Esophagus muscularis mucosa (tissue), 4 donors: Measurements from ENCODE around the gene FRMD4A. TPM values are rescaled to one million over a fixed set of nuclear protein-coding genes. Genes with fewer than 3 reads are reported as not detected.
"Not testable (repeated sequence)": the region's sequence is repeated elsewhere in the genome, so short reads cannot be mapped to it uniquely, and the experiment has no call there.

Experiments used
- DNase-seq: peaks from one replicate; pipeline ENCODE4 v3.0.0-alpha.2; 2017; ENCODE audit errors: extremely low spot score
- H3K27ac ChIP-seq, 4 donors: fragments of 200-600 bp; sonication (generic); replicated peaks in 1 of 4; 1 replicate in 3 of 4; 2 replicates in 1 of 4; pipeline ENCODE4 v1.5.1; 2016 to 2019; ENCODE audit warnings: mild to moderate bottlenecking in 1 of 4
- H3K27me3 ChIP-seq, 4 donors: fragments of 200-600 bp; sonication (generic); one replicate each; pipeline versions ENCODE4 v1.5.1 to v1.6.0; 2016 to 2019
- H3K36me3 ChIP-seq, 4 donors: fragments of 200-600 bp; sonication (generic); one replicate each; pipeline ENCODE4 v1.5.1; 2016 to 2019
- H3K4me1 ChIP-seq, 4 donors: fragments of 200-600 bp; sonication (generic); one replicate each; pipeline ENCODE4 v1.5.1; 2016 to 2019
- H3K4me3 ChIP-seq, 4 donors: fragments of 200-600 bp; sonication (generic); 1 replicate in 2 of 4; 2 replicates in 2 of 4; pipeline ENCODE4 v1.5.1; 2016 to 2019; ENCODE audit warnings: mild to moderate bottlenecking in 4 of 4, moderate library complexity in 1 of 4
- H3K9me3 ChIP-seq, 4 donors: fragments of 200-600 bp; sonication (generic); 1 replicate in 3 of 4; 2 replicates in 1 of 4; pipeline ENCODE4 v1.5.1; 2016 to 2019
- EP300 ChIP-seq: sonication (generic); formaldehyde crosslinking; IDR thresholded peaks from one replicate; pipeline ENCODE4 v1.6.1; 2017; ENCODE audit warnings: antibody characterized with exemption
- POLR2A ChIP-seq: fragments of 450-650 bp; IDR thresholded peaks from one replicate; pipeline ENCODE4 v1.6.1; 2017; ENCODE audit warnings: antibody characterized with exemption, moderate library complexity, mild to moderate bottlenecking, low read depth
- POLR2AphosphoS5 ChIP-seq, 2 donors: sonication (generic); formaldehyde crosslinking; IDR thresholded peaks; one replicate each; pipeline ENCODE4 v1.6.1; 2017; ENCODE audit warnings: antibody characterized with exemption in 2 of 2
- WGBS: methylation state at CpG from one replicate; pipeline ENCODE4 v1.1.5; 2018; 5-methylcytosine and 5-hydroxymethylcytosine counted together
- intact Hi-C: fragments of 100-400 bp; cut with DNase I; formaldehyde crosslinking; loops from one replicate; pipeline ENCODE4 v1.15.1; 2023
- total RNA-seq, 4 donors: library from RNA; depleted of rRNA; stranded (reverse); fragments of >200 nt; gene quantifications; one replicate each; pipeline versions ENCODE4 v1.1.0 to v1.2.1, GENCODE V29; 2016
- TF ChIP-seq, protein P1 (sequence below), 3 experiments: fragments of 200-600 bp in 2 of 3; fragments of 450-650 bp in 1 of 3; sonication (generic) in 2 of 3; IDR thresholded peaks; one replicate each; pipeline ENCODE4 v1.5.1; 2017 to 2019; ENCODE audit warnings: antibody characterized with exemption in 3 of 3, mild to moderate bottlenecking in 2 of 3, moderate library complexity in 1 of 3

Gene FRMD4A
- total RNA-seq, 4 donors from 2014 or later: 17.0 to 28.8 (median 21.8) TPM

DNA sequence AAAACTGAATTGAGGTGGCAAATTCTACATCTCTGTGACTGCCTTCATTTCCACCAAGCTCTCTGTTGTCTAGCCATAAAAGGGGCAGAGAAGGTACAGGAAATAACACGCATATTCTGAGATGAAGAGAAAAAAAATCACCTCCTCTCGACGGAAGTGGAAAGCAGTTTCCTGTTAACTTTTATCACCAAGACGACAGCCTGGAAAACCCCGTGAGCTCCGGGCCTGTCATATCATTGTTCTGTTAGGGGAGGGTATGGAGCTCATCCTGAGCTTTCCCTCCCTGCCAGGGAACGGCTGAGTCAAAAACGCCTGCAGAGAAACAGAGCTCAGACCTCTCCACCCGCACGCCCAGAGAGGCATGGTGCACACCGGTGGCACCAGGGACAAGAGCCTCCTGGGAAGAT is 543.7 kb downstream of the FRMD4A start:
- WGBS: 51% methylated on average over 11 of the region's 11 CpGs
- Histone ChIP-seq H3K4me3 (no peak overlapping the region), H3K27ac (peak overlapping the region; percentile 49 to 72 (median 61)), H3K4me1 (peaks cover 28 to 34% (median 31%) of the 10 kb centered on the region in 4 donors), H3K9me3 (no peaks in the 10 kb centered on the region), H3K36me3 (peaks cover 0 to 11% (median 5%) of the 10 kb centered on the region in 4 donors), H3K27me3 (no peaks in the 10 kb centered on the region)
- intact Hi-C loops: loop anchor here (2.0 to 10.0 kb wide), 2 partner anchors 408 to 690 kb away; no protein-coding TSS in a partner anchor
- DNase-seq: no peak
- no peak for TF ChIP-seq POLR2A
- peak in 1 of 2 donors; percentile 12 for TF ChIP-seq POLR2AphosphoS5 (IDR thresholded peaks at IDR 0.05)

DNA sequence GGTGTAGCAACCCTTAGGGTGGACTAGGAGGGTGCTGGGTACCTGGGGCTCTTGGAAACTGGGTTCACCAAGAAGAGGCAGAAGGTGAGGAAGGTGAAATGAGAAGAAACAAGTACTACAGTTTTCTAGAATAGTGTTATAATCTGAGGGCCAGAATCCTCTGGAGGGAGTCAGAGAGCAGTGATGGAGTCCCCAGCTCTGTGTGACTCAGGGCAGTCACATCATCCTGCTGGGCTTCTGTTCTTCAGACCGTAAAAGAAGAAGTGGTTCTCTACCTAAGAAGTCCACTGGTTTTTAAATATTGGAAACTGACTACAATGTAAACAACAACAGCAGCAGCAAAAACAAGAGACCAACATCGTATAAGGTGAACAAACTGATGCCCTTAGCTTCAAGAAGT is 546.7 kb downstream of the FRMD4A start:
- intact Hi-C loops: loop anchor here (10.0 kb wide), 1 partner anchor 411 kb away; no protein-coding TSS in a partner anchor
- TF ChIP-seq POLR2AphosphoS5 (IDR thresholded peaks at IDR 0.05) (no peak), EP300 (no peak), POLR2A (no peak)
- TF ChIP-seq, protein P1, sequence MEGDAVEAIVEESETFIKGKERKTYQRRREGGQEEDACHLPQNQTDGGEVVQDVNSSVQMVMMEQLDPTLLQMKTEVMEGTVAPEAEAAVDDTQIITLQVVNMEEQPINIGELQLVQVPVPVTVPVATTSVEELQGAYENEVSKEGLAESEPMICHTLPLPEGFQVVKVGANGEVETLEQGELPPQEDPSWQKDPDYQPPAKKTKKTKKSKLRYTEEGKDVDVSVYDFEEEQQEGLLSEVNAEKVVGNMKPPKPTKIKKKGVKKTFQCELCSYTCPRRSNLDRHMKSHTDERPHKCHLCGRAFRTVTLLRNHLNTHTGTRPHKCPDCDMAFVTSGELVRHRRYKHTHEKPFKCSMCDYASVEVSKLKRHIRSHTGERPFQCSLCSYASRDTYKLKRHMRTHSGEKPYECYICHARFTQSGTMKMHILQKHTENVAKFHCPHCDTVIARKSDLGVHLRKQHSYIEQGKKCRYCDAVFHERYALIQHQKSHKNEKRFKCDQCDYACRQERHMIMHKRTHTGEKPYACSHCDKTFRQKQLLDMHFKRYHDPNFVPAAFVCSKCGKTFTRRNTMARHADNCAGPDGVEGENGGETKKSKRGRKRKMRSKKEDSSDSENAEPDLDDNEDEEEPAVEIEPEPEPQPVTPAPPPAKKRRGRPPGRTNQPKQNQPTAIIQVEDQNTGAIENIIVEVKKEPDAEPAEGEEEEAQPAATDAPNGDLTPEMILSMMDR (IDR thresholded peaks at IDR 0.05): no peak
- DNase-seq: no peak
- no peak overlapping the region for H3K27ac ChIP-seq
- WGBS: 92% methylated on average over 2 of the region's 2 CpGs
- no peaks in the 10 kb centered on the region for H3K9me3 ChIP-seq
- no peak overlapping the region for H3K4me3 ChIP-seq
- H3K27me3 ChIP-seq: no peaks in the 10 kb centered on the region
- H3K36me3 ChIP-seq: peaks cover 0 to 4% (median 0%) of the 10 kb centered on the region in 4 donors
- peaks cover 21 to 22% (median 21%) of the 10 kb centered on the region in 4 donors for H3K4me1 ChIP-seq

DNA sequence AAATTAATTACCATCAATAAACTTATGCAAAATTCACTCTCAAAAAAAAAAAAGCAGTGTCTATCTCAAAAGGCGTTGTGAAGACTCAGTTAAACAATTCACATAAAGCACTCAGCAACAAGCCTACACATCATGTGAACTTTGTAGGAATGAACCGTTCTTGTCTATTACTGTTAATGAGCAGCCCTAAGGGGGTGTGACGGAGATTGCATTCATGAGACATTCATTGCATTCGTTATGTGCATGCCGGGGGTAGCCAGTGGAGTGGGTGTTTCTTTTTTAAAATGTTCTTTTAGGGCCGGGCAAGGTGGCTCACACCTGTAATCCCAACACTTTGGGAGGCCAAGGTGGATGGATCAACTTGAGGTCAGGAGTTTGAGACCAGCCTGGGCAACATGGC is 551.0 kb downstream of the FRMD4A start:
- peaks cover 0 to 15% (median 6%) of the 10 kb centered on the region in 4 donors for H3K4me1 ChIP-seq
- intact Hi-C loops: loop anchor here (2.0 to 10.0 kb wide), 2 partner anchors 167 to 415 kb away; no protein-coding TSS in a partner anchor
- no peak for TF ChIP-seq POLR2A
- TF ChIP-seq EP300: no peak
- no peaks in the 10 kb centered on the region for H3K27me3 ChIP-seq
- over 99% methylated on average over 5 of the region's 6 CpGs for whole genome bisulfite sequencing
- no peak overlapping the region for H3K27ac ChIP-seq
- no peaks in the 10 kb centered on the region for H3K9me3 ChIP-seq
- no peak overlapping the region for H3K4me3 ChIP-seq
- DNase-seq: no peak
- peaks cover 0 to 4% (median 0%) of the 10 kb centered on the region in 4 donors for H3K36me3 ChIP-seq

DNA sequence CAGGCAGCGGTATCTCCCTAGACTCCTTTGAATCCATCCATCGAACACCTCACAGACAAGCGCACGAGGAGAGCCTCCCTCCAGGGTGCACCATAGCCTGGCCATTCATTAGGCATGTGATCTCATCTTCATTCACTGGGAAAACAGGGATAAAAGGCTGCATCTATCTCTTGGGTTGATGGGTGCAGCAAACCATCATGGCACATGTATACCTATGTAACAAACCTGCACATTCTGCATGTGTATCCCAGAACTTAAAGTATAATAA is 552.1 kb downstream of the FRMD4A start:
- intact Hi-C loops: loop anchor here (1.0 to 2.0 kb wide), 2 partner anchors 119 to 166 kb away; no protein-coding TSS in a partner anchor
- not testable (repeated sequence) for H3K36me3 ChIP-seq, H3K9me3 ChIP-seq, H3K4me3 ChIP-seq, H3K27me3 ChIP-seq, H3K27ac ChIP-seq, DNase-seq
- 96% methylated on average over 4 of the region's 4 CpGs for whole genome bisulfite sequencing
- H3K4me1 ChIP-seq: peaks cover 0 to 17% (median 8%) of the 10 kb centered on the region in 4 donors

DNA sequence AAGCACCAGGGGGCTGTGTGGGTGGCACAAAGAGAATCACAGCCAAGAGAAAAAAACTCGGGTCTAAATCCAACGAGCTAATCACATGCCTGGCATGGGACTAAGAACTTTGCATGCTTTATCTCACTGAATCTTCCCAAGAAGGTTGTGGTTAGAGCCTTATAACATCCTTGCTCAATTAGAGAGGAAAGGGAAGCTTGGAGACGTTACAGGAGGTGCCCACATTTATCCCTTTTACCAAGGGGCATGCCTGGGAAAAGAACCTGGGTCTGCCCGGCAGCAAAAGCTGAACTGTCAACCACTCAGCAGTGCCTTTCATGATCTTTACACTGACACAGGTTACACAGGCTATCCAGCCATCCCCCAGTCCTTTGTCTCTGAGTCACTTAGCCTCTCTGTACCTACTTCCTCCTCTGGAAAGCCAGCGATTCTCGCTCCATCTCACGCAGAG is 553.8 kb downstream of the FRMD4A start:
- TF ChIP-seq POLR2A (no peak), EP300 (no peak), POLR2AphosphoS5 (IDR thresholded peaks at IDR 0.05) (no peak)
- TF ChIP-seq, protein P1 (IDR thresholded peaks at IDR 0.05): no peak
- H3K9me3 ChIP-seq: no peaks in the 10 kb centered on the region
- H3K27ac ChIP-seq: no peak overlapping the region
- intact Hi-C loops: no loop called here
- no peak for DNase-seq
- H3K36me3 ChIP-seq: peaks cover 0 to 4% (median 0%) of the 10 kb centered on the region in 4 donors
- H3K4me3 ChIP-seq: no peak overlapping the region
- H3K4me1 ChIP-seq: peaks cover 0 to 19% (median 9%) of the 10 kb centered on the region in 4 donors
- WGBS: 60% methylated on average over 6 of the region's 7 CpGs
- no peaks in the 10 kb centered on the region for H3K27me3 ChIP-seq

DNA sequence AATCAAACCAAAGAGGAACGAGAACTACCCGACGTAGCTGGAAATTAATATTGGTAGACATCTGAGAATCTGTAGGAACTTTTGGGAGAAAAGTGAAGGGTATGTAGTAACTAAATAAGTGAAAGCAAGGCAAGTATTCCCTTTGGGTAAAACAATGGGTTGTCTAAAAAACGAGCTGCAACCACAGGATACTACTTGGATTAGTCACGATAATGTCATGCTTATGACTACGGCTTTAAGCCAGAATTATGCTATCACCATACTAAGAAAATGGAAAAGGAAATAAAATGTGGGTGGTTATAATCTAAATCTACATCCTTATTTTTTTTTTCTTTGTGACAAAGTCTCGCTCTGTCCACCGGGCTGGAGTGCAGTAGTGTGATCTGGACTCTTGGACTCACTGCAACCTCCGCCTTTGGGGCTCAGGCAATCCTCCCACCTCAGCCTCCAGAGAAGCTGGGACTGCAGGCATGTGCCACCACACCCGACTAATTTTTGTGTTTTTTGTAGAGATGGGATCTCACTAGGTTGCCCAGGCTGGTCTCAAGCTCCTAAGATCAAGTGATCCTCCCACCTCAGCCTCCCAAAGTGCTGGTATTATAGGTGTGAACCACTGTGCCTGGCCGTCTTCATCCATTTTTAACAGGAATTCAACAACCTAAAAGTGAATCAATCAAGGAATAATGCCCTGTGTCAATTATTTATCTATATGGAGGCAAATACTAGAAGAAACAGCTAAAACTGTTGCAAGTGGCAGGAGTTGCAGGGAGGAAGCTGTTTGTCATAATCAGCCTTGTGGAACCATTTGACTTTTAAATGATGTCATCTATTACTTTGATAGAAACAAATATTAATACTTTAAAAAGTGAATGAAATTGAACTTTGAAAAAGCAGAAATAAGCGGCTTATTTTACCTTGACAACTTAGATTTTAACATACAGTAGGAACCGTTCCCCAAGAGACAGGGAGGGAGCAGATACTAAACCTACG is 554.6 kb downstream of the FRMD4A start:
- TF ChIP-seq POLR2A: no peak
- TF ChIP-seq POLR2AphosphoS5 (IDR thresholded peaks at IDR 0.05): no peak
- TF ChIP-seq, protein P1 (IDR thresholded peaks at IDR 0.05): no peak
- TF ChIP-seq EP300: no peak
- DNase-seq: no peak
- Histone ChIP-seq H3K27ac (no peak overlapping the region), H3K27me3 (no peaks in the 10 kb centered on the region), H3K4me3 (no peak overlapping the region), H3K9me3 (no peaks in the 10 kb centered on the region), H3K36me3 (peaks cover 0 to 4% (median 0%) of the 10 kb centered on the region in 4 donors), H3K4me1 (peaks cover 0 to 19% (median 9%) of the 10 kb centered on the region in 4 donors)
- intact Hi-C loops: no loop called here
- 89% methylated on average over 14 of the region's 14 CpGs for WGBS
